ENCODE results near the gene SH3YL1.
A peak's percentile ranks its signal among the peaks of the same experiment; 100 is the strongest.

The SH3YL1 gene

DNA sequence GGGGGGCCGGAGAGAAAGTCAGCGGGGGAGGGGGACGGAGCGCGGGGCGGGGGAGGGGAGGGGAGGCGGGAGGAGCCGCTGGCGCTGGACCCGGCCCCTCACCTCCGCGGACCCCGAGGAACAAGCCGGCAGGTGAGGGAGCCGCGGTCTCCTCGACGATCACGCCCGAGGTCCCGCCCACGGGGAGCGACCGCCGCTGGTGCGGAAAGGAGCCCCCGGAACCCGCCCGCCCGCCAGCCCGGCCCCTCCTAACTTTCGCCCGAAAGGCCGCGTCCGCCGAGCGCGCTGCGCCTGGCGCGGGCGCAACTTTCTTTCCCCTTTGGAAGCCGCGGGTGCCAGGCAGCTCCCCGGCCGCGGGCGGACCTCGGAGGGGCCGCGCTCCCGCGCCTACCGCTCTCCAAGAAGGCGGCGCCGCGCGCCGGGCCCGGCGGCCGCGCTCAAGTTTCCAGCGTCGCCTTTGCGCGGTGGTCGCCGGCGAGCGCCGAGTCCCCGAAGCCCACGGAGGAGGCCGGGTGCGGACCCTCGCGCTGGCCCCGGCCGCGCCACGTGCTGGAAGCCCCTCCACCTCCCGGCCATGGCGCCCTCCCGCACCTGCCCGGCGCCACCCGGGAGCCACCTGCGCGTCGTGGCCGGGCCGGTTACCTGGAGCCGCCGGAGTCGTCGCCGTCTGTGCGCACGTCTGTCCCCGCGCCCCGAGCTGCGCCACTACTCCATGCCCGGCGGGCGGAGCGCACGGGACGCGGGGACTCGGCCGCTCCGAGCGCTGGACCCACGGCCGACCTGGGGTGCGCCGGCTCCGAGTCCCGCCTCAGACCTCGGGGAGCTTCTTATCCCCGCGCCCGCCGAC, 24.3 kb upstream of the SH3YL1 start, which contains the start of gene ALKAL2:
TSS of gene ALKAL2 (minus strand) at position 181 of the 847 bp plus-strand sequence. CDS start 256 bp downstream, outside the sequence.
- no peak within 1 kb of the TSS for H2BK5ac ChIP-seq (ENCODE audit: low read length)
- H2BK120ac ChIP-seq (ENCODE audit: low read depth, low read length) = peak within 1 kb of the TSS; percentile 48
- H2BK15ac ChIP-seq (replicated peaks; ENCODE audit: low read depth) = no peak within 1 kb of the TSS
- no peak within 1 kb of the TSS for H3K27ac ChIP-seq (ENCODE audit: low read depth, low read length)
- H3K9ac ChIP-seq (ENCODE audit: low read length) = peak within 1 kb of the TSS; percentile 57
- H4K8ac ChIP-seq (ENCODE audit: low read depth, low read length) = peak within 1 kb of the TSS; percentile 58
- H3K4me3 ChIP-seq (ENCODE audit: low read length) = no peak within 1 kb of the TSS
- peak; percentile 42 for DNase-seq
- no peak within 1 kb of the TSS for H3K23ac ChIP-seq (ENCODE audit: low read length)
- peaks cover 12% of the 10 kb centered on the region for H3K4me1 ChIP-seq (ENCODE audit: control insufficient read depth, low read depth, low read length)
- H2AK5ac ChIP-seq (ENCODE audit: low read length) = no peak within 1 kb of the TSS
- peaks cover 3% of the 10 kb centered on the region for H3K36me3 ChIP-seq (ENCODE audit: control insufficient read depth, insufficient read depth, low read length)
- no peaks in the 10 kb centered on the region for H3K79me1 ChIP-seq (ENCODE audit: low read length)
- H4K5ac ChIP-seq (ENCODE audit: low read length) = no peak within 1 kb of the TSS
- H3K27me3 ChIP-seq (ENCODE audit: insufficient read depth, low read length, poor library complexity) = peaks cover 1% of the 10 kb centered on the region
- peak within 1 kb of the TSS; percentile 67 for H3K56ac ChIP-seq (ENCODE audit: low read length)
- peak within 1 kb of the TSS; percentile 46 for H3K4me2 ChIP-seq (ENCODE audit: low read length)
- H3K18ac ChIP-seq (ENCODE audit: low read length) = peak within 1 kb of the TSS; percentile 97
- no peaks in the 10 kb centered on the region for H3K79me2 ChIP-seq (ENCODE audit: control insufficient read depth, insufficient read depth, low read length)
- H3K4ac ChIP-seq (ENCODE audit: low read depth, low read length) = no peak within 1 kb of the TSS
- WGBS (ENCODE audit: extremely low coverage, insufficient coverage, low lambda C conversion rate) = no CpG with 5 or more reads among the region's 128 CpGs

DNA sequence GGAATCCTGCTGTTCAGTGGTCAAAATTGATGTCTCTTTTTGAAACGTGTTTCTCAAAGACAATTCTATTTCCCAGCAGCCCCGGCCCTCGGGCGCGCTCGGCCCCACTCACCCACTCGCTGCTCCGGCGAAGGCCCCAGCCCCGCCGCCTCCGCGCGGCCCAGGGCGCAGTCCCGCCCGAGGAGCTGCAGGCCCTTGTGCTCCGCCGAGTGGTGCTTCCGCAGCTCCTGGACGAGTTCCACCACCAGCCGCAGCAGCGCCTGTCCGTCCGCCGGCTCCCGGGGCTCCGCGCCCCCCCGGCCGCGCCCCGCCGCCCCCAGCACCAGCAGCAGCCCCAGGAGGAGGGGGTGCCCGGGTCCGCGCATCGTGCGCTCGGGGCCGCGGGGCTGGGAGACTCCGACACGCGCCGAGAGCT, 23.6 kb upstream of the SH3YL1 start:
- Histone ChIP-seq H2AK5ac (ENCODE audit: low read length) (no peak overlapping the region), H3K79me1 (ENCODE audit: low read length) (no peaks in the 10 kb centered on the region), H3K27ac (ENCODE audit: low read depth, low read length) (no peak overlapping the region), H3K79me2 (ENCODE audit: control insufficient read depth, insufficient read depth, low read length) (no peaks in the 10 kb centered on the region), H3K18ac (ENCODE audit: low read length) (peak overlapping the region; percentile 97), H3K9ac (ENCODE audit: low read length) (peak overlapping the region; percentile 57), H3K4me2 (ENCODE audit: low read length) (peak overlapping the region; percentile 46), H2BK120ac (ENCODE audit: low read depth, low read length) (peak overlapping the region; percentile 48), H2BK15ac (replicated peaks; ENCODE audit: low read depth) (no peak overlapping the region), H3K4me3 (ENCODE audit: low read length) (no peak overlapping the region), H3K4ac (ENCODE audit: low read depth, low read length) (no peak overlapping the region), H4K5ac (ENCODE audit: low read length) (no peak overlapping the region), H3K23ac (ENCODE audit: low read length) (no peak overlapping the region), H3K36me3 (ENCODE audit: control insufficient read depth, insufficient read depth, low read length) (peaks cover 3% of the 10 kb centered on the region), H3K56ac (ENCODE audit: low read length) (peak overlapping the region; percentile 67), H3K4me1 (ENCODE audit: control insufficient read depth, low read depth, low read length) (peaks cover 12% of the 10 kb centered on the region), H3K27me3 (ENCODE audit: insufficient read depth, low read length, poor library complexity) (peaks cover 1% of the 10 kb centered on the region), H2BK5ac (ENCODE audit: low read length) (no peak overlapping the region), H4K8ac (ENCODE audit: low read depth, low read length) (peak overlapping the region; percentile 58)
- DNase-seq = peak; percentile 72
- no CpG with 5 or more reads among the region's 46 CpGs for WGBS (ENCODE audit: extremely low coverage, insufficient coverage, low lambda C conversion rate)

DNA sequence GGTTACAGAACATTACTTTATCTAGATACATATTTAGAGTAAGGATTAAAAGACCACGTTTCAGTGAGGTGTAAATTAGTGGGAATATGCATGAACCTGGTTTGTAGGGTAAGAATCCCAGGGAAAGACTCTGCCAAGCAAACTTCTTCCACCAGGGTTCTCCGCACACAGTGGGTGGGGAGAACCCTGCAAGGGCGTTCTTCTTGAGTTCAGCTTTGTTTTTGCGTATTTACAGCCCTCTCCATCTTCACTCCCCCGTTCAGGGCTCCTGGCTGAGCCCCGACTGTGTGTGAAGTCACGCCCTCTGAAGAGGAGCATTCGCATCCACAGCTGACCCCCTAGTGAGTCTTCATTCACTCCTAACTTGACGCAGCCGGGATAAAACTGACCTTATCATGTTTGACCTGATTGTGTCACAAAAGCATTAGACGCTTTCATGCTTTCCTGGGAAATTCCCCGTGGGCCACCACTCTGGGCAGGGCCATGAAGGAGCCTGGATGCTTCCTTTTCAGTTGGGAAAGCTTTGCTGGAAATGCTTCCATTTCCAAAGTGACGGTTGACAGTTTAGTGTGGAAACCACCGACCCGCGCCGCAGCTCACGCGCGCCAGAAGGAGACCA, 23.1 kb upstream of the SH3YL1 start:
- H2BK120ac ChIP-seq (ENCODE audit: low read depth, low read length) = no peak overlapping the region
- no peak overlapping the region for H3K4me3 ChIP-seq (ENCODE audit: low read length)
- no peaks in the 10 kb centered on the region for H3K79me2 ChIP-seq (ENCODE audit: control insufficient read depth, insufficient read depth, low read length)
- H3K27ac ChIP-seq (ENCODE audit: low read depth, low read length) = no peak overlapping the region
- no CpG with 5 or more reads among the region's 20 CpGs for WGBS (ENCODE audit: extremely low coverage, insufficient coverage, low lambda C conversion rate)
- peaks cover 1% of the 10 kb centered on the region for H3K27me3 ChIP-seq (ENCODE audit: insufficient read depth, low read length, poor library complexity)
- no peak overlapping the region for H2BK15ac ChIP-seq (replicated peaks; ENCODE audit: low read depth)
- H2AK5ac ChIP-seq (ENCODE audit: low read length) = no peak overlapping the region
- H3K23ac ChIP-seq (ENCODE audit: low read length) = no peak overlapping the region
- H4K5ac ChIP-seq (ENCODE audit: low read length) = no peak overlapping the region
- no peak overlapping the region for H3K4ac ChIP-seq (ENCODE audit: low read depth, low read length)
- peak overlapping the region; percentile 51 for H3K56ac ChIP-seq (ENCODE audit: low read length)
- H3K9ac ChIP-seq (ENCODE audit: low read length) = peak overlapping the region; percentile 22
- peak overlapping the region; percentile 28 for H3K4me2 ChIP-seq (ENCODE audit: low read length)
- H3K18ac ChIP-seq (ENCODE audit: low read length) = peak overlapping the region; percentile 97
- H3K4me1 ChIP-seq (ENCODE audit: control insufficient read depth, low read depth, low read length) = peaks cover 12% of the 10 kb centered on the region
- no peak overlapping the region for H4K8ac ChIP-seq (ENCODE audit: low read depth, low read length)
- no peaks in the 10 kb centered on the region for H3K79me1 ChIP-seq (ENCODE audit: low read length)
- H3K36me3 ChIP-seq (ENCODE audit: control insufficient read depth, insufficient read depth, low read length) = peaks cover 3% of the 10 kb centered on the region
- DNase-seq = peak; percentile 82
- no peak overlapping the region for H2BK5ac ChIP-seq (ENCODE audit: low read length)

DNA sequence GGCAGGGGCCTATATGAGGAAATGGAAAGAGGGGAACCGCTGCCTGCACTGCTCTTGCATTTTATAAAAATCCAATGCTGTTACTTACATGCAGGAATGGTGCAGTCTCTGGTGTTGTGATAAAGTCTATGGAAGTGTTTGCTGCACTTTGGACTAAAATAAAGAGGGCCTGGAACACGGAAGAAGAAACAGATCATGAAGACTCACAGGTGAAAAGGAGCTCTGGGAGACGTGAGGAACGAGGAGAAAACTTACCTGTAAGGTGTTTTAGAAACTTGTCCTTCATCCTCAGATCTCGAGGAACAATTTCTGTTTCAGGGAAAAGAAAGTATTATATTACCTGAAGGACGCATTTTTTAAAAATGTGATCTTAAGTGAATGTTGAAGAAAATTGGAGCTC, 22.2 kb upstream of the SH3YL1 start:
- WGBS (ENCODE audit: extremely low coverage, insufficient coverage, low lambda C conversion rate) = no CpG with 5 or more reads among the region's 6 CpGs
- no peak overlapping the region for H3K18ac ChIP-seq (ENCODE audit: low read length)
- peaks cover 12% of the 10 kb centered on the region for H3K4me1 ChIP-seq (ENCODE audit: control insufficient read depth, low read depth, low read length)

DNA sequence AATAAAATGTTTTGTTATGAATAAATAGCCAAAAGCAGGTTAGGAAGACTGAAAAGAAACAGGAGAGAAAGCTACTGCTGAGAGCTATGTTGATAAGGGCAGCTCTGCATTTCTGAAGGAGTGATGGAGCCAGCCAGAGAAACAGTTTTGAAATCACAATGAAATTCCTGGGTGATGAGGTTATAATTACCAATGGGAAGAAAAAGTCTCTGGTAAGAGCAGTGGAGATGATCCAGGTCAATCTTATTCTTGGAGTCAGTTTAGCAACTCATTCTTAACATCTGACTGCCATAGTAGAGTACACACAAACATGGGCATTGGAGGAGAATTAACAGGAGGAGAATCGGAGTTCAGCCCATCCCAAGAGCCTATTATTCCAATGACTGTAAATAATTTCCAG, 21.7 kb upstream of the SH3YL1 start:
- Histone ChIP-seq H3K4ac (ENCODE audit: low read depth, low read length) (no peak overlapping the region), H3K27me3 (ENCODE audit: insufficient read depth, low read length, poor library complexity) (peaks cover 1% of the 10 kb centered on the region), H3K9ac (ENCODE audit: low read length) (no peak overlapping the region), H3K18ac (ENCODE audit: low read length) (no peak overlapping the region), H2BK120ac (ENCODE audit: low read depth, low read length) (no peak overlapping the region), H3K4me3 (ENCODE audit: low read length) (no peak overlapping the region), H3K4me1 (ENCODE audit: control insufficient read depth, low read depth, low read length) (peaks cover 12% of the 10 kb centered on the region), H4K5ac (ENCODE audit: low read length) (no peak overlapping the region), H4K8ac (ENCODE audit: low read depth, low read length) (no peak overlapping the region), H2BK5ac (ENCODE audit: low read length) (no peak overlapping the region), H3K36me3 (ENCODE audit: control insufficient read depth, insufficient read depth, low read length) (peaks cover 5% of the 10 kb centered on the region), H3K27ac (ENCODE audit: low read depth, low read length) (no peak overlapping the region), H3K56ac (ENCODE audit: low read length) (no peak overlapping the region), H3K79me1 (ENCODE audit: low read length) (peaks cover 2% of the 10 kb centered on the region), H3K4me2 (ENCODE audit: low read length) (no peak overlapping the region), H3K23ac (ENCODE audit: low read length) (no peak overlapping the region), H2AK5ac (ENCODE audit: low read length) (no peak overlapping the region), H3K79me2 (ENCODE audit: control insufficient read depth, insufficient read depth, low read length) (no peaks in the 10 kb centered on the region), H2BK15ac (replicated peaks; ENCODE audit: low read depth) (no peak overlapping the region)
- peak; percentile 76 for DNase-seq
- WGBS (ENCODE audit: extremely low coverage, insufficient coverage, low lambda C conversion rate) = no CpG with 5 or more reads among the region's 1 CpG

More for the DNA sequence above, 22.2 kb upstream of the SH3YL1 start:
- Histone ChIP-seq H2BK15ac (replicated peaks; ENCODE audit: low read depth) (no peak overlapping the region), H4K5ac (ENCODE audit: low read length) (no peak overlapping the region), H4K8ac (ENCODE audit: low read depth, low read length) (no peak overlapping the region), H3K79me1 (ENCODE audit: low read length) (no peaks in the 10 kb centered on the region), H2BK120ac (ENCODE audit: low read depth, low read length) (no peak overlapping the region), H3K4me2 (ENCODE audit: low read length) (no peak overlapping the region), H3K9ac (ENCODE audit: low read length) (no peak overlapping the region), H3K23ac (ENCODE audit: low read length) (no peak overlapping the region), H3K27me3 (ENCODE audit: insufficient read depth, low read length, poor library complexity) (peaks cover 1% of the 10 kb centered on the region), H3K4ac (ENCODE audit: low read depth, low read length) (no peak overlapping the region), H3K27ac (ENCODE audit: low read depth, low read length) (no peak overlapping the region), H3K56ac (ENCODE audit: low read length) (peak overlapping the region; percentile 45), H2BK5ac (ENCODE audit: low read length) (no peak overlapping the region), H2AK5ac (ENCODE audit: low read length) (no peak overlapping the region), H3K79me2 (ENCODE audit: control insufficient read depth, insufficient read depth, low read length) (no peaks in the 10 kb centered on the region), H3K4me3 (ENCODE audit: low read length) (no peak overlapping the region), H3K36me3 (ENCODE audit: control insufficient read depth, insufficient read depth, low read length) (peaks cover 5% of the 10 kb centered on the region)
- no peak for DNase-seq
